ENCODE data around the gene GPR17.

GPR17 gene

DNA sequence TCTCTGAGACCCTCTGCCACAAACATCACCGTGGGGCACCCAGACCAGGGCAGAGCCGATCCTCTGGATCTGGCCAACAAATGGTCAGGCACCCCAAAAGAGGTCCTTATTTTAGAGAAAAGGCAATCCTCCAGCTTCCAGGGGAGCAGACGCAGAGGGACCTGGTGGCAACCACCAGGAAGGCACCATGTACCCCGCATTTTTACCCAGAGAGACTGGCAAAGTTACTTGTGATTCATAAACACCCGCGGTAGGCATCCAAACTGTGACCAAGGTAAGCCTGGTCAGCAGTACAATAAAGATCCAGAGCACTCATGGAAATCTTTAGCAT lies 18.9 kb downstream of the GPR17 start:
- Histone ChIP-seq H3K36me3 (ENCODE audit: control insufficient read depth, insufficient read depth, low read length) (no peaks in the 10 kb centered on the region), H3K27ac (ENCODE audit: low read length) (no peak overlapping the region), H3K4me3 (ENCODE audit: low read length) (no peak overlapping the region), H3K9me3 (ENCODE audit: control insufficient read depth, insufficient read depth, low read length) (no peaks in the 10 kb centered on the region), H3K4me1 (ENCODE audit: control insufficient read depth, insufficient read depth, low read length) (no peaks in the 10 kb centered on the region), H3K27me3 (ENCODE audit: control insufficient read depth, insufficient read depth, low read length) (peaks cover 11% of the 10 kb centered on the region)
- no CpG with 5 or more reads among the region's 6 CpGs for WGBS (ENCODE audit: insufficient coverage, insufficient read length)
- no peak for DNase-seq (ENCODE audit: low read depth, low spot score)

DNA sequence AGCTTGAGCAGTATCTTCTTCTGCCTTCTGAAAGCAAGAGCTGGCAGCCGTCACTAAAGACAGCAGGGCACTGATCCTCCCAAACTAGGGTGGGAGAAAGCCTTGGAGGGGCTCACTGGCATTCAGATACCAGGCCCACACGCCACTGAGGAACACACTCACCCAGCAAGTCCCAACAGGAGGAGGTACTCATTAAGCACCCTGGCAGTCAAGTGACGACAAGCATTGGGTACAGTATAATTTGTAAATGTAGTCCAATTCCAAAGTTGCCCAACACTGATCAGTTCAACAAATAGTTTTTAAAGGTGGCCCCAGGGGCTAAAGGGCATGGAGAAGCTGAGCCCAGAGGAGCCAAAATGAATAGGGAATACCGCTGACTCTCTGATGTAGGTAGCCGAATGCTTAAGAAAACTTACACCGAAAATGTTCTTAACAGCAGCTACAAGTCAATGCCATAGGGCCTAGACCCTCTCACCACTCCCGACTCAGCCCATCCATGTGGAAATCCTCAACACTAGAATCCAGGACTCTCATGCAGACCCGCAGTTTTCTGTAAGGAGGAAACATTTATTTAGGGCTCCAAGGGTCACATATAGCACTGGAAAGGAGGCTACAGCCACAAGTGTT lies 19.4 kb downstream of the GPR17 start:
- no peak for DNase-seq (ENCODE audit: low read depth, low spot score)
- Histone ChIP-seq H3K4me1 (ENCODE audit: control insufficient read depth, insufficient read depth, low read length) (no peaks in the 10 kb centered on the region), H3K27me3 (ENCODE audit: control insufficient read depth, insufficient read depth, low read length) (peaks cover 11% of the 10 kb centered on the region), H3K27ac (ENCODE audit: low read length) (no peak overlapping the region), H3K4me3 (ENCODE audit: low read length) (no peak overlapping the region), H3K36me3 (ENCODE audit: control insufficient read depth, insufficient read depth, low read length) (no peaks in the 10 kb centered on the region), H3K9me3 (ENCODE audit: control insufficient read depth, insufficient read depth, low read length) (no peaks in the 10 kb centered on the region)
- no CpG with 5 or more reads among the region's 8 CpGs for WGBS (ENCODE audit: insufficient coverage, insufficient read length)

DNA sequence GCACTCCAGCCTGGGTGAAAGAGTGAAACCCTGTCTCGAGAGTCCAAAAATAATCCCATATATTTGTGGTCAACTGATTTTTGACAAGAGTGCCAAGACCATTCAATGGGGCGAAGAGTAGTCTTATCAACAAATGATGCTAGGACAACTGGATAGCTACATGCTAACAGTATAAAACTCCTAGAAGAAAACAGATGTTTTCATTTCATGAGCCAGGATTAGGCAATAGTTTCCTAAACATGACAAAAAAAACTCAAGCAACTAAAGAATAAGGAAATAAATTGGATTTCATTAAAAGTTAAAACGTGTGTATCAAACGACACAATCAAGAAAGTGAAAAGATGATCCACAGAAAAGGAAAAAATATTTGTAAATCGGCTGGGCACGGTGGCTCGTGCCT lies 23.1 kb downstream of the GPR17 start:
- no peaks in the 10 kb centered on the region; the same call in 1 of the 2 replicates for H3K4me1 ChIP-seq (ENCODE audit: control insufficient read depth, insufficient read depth, low read length)
- H3K27ac ChIP-seq (ENCODE audit: low read length): no peak overlapping the region
- no CpG with 5 or more reads among the region's 7 CpGs for WGBS (ENCODE audit: insufficient coverage, insufficient read length)
- H3K27me3 ChIP-seq (ENCODE audit: control insufficient read depth, insufficient read depth, low read length): peaks cover 7% of the 10 kb centered on the region; the same call in 1 of the 2 replicates
- no peak for DNase-seq (ENCODE audit: low read depth, low spot score)
- no peaks in the 10 kb centered on the region for H3K9me3 ChIP-seq (ENCODE audit: control insufficient read depth, insufficient read depth, low read length)
- no peaks in the 10 kb centered on the region for H3K36me3 ChIP-seq (ENCODE audit: control insufficient read depth, insufficient read depth, low read length)
- no peak overlapping the region for H3K4me3 ChIP-seq (ENCODE audit: low read length)

DNA sequence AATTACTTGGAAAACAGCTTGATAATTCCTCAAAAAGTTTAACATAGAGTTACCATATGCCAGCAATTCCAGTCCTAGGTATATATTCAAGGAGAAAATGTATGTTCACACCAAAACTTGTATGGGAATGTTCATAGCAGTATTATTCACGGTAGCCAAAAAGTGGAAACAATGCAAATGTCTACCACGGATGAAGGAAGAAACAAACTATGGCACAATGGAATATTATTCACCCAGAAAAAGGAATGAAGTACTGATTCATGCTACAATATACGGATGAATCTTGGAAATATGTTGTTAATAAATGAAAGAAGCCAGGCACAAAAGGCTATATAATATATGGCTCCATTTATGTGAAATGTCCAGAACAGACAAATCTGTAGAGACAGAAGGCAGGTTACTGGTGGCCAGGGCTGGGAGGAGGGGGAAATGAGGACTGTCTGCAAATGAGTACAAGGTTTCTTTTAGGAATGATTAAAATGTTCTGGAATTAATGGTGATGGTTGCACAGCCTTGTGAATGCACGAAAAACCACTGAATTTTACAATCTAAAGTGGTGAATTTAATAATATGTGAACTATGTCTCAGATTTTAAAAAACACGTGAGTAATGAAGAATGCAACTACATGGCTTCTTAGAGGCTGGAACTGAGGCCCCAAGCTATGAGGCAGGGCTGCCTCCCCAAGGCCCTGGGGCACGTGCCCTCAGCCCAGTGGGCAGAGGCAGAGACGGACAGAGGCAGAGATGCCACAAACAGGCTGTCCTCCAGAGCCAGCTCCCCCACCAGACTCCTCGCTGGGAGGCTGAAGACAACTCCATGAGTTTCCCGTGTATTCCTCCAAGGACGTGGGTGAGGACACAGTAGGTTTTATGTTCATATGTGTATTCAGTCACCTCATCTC lies 24.4 kb downstream of the GPR17 start:
- DNase-seq (ENCODE audit: low read depth, low spot score): no peak
- no CpG with 5 or more reads among the region's 10 CpGs for WGBS (ENCODE audit: insufficient coverage, insufficient read length)
- Histone ChIP-seq H3K4me1 (ENCODE audit: control insufficient read depth, insufficient read depth, low read length) (peaks cover 3% of the 10 kb centered on the region; the same call in 1 of the 2 replicates), H3K9me3 (ENCODE audit: control insufficient read depth, insufficient read depth, low read length) (no peaks in the 10 kb centered on the region), H3K27ac (ENCODE audit: low read length) (no peak overlapping the region), H3K27me3 (ENCODE audit: control insufficient read depth, insufficient read depth, low read length) (peaks cover 8% of the 10 kb centered on the region; the same call in 1 of the 2 replicates), H3K36me3 (ENCODE audit: control insufficient read depth, insufficient read depth, low read length) (no peaks in the 10 kb centered on the region), H3K4me3 (ENCODE audit: low read length) (no peak overlapping the region)

DNA sequence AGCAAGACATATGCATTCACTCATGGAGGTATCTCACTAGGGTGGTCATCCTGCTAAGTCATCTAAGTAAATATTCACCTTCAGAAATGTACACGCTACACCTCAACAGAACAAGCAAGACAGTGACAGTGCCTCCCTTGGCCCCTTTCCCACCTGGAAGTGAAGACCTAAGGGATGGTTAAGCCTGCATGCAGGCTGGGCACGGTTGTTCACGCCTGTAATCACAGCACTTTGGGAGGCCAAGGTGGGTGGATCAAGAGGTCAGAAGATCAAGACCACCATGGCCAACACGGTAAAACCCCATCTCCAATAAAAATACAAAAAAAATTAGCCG lies 25.0 kb downstream of the GPR17 start:
- H3K36me3 ChIP-seq (ENCODE audit: control insufficient read depth, insufficient read depth, low read length): no peaks in the 10 kb centered on the region
- DNase-seq (ENCODE audit: low read depth, low spot score): no peak
- no peak overlapping the region for H3K27ac ChIP-seq (ENCODE audit: low read length)
- H3K4me3 ChIP-seq (ENCODE audit: low read length): no peak overlapping the region
- H3K9me3 ChIP-seq (ENCODE audit: control insufficient read depth, insufficient read depth, low read length): no peaks in the 10 kb centered on the region
- no CpG with 5 or more reads among the region's 5 CpGs for WGBS (ENCODE audit: insufficient coverage, insufficient read length)
- H3K27me3 ChIP-seq (ENCODE audit: control insufficient read depth, insufficient read depth, low read length): peaks cover 9% of the 10 kb centered on the region; the same call in 1 of the 2 replicates
- H3K4me1 ChIP-seq (ENCODE audit: control insufficient read depth, insufficient read depth, low read length): peaks cover 4% of the 10 kb centered on the region; the same call in 1 of the 2 replicates

DNA sequence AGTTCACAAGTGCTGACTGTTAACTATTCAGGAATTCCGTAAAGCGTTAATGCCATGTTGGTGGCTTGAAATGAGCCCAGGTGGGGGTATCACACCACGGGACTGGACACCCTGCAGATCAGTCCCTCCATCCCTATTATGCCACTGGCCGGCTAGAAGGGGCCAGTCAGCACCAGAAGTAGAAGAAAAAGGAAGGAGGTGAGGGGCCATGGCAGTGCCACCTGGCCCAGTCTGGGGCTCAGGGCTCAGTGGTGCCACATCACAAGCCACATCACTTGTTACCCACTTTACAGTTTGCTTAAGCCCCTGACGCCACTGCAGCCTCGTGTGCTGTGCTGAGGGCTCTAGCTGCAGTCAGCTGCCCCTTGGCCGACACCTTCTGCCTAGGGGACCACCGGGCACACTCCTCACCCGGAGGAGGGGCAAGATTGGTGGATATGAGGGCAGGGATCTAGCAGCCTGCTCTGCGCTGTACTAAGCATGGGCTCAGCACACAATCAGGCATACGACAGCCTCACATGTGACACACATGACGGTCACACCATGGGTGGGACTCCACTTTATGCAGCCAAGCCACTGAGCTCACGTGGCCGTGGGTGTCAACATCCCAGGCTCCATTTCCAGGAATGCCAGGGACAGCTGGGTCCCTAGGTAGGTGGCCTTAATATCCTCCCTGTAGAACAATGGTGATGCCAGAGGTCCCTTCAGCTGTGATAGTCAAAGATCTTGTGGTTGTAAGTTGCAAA lies 25.8 kb downstream of the GPR17 start:
- no peaks in the 10 kb centered on the region for H3K9me3 ChIP-seq (ENCODE audit: control insufficient read depth, insufficient read depth, low read length)
- H3K27me3 ChIP-seq (ENCODE audit: control insufficient read depth, insufficient read depth, low read length): peaks cover 14% of the 10 kb centered on the region; the same call in 1 of the 2 replicates
- no peak overlapping the region for H3K27ac ChIP-seq (ENCODE audit: low read length)
- peaks cover 6% of the 10 kb centered on the region; the same call in 1 of the 2 replicates for H3K4me1 ChIP-seq (ENCODE audit: control insufficient read depth, insufficient read depth, low read length)
- no peak for DNase-seq (ENCODE audit: low read depth, low spot score)
- no peak overlapping the region for H3K4me3 ChIP-seq (ENCODE audit: low read length)
- no peaks in the 10 kb centered on the region for H3K36me3 ChIP-seq (ENCODE audit: control insufficient read depth, insufficient read depth, low read length)
- no CpG with 5 or more reads among the region's 14 CpGs for WGBS (ENCODE audit: insufficient coverage, insufficient read length)

DNA sequence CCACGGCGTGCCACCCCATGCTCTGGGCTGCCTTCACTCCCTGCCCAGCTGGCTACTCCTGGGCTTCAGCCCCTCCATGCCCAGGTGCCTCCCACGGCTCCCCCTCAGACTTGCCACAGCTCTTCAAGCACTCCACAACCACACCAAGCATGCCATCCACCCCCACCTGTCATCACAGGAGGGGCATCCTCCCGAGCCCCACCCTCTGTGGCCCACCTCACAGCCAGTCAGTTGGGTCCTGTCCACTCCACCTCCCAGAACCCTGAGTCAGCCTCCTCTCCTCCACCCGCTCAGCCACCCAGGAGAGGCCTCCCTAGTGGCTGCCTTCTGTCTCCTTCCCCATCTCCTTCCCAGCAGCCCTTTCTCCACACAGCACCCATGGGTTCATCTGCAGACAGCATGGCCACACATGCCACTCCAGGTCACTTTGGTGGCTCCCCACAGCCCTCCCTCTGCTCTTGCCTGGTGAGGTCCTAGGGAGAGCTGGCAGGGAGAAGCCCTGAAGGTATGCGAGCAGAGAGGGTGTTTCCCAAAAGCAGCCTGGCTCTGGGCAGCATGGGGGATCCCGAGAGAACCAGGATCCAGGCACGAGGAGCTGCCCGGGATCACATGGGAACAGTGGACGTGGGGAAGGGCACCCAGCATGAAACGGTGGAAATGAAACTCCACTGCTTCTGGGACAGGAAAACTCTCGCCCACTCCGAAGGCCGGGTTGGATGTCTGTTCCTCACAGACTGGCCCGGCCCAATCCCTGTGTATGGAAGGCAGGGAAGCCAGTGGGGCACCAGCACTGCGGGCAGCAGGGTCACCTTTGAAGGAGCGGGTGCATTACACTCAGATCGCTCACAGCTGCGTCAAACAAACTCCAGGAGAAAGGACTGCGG lies 26.6 kb downstream of the GPR17 start:
- no CpG with 5 or more reads among the region's 20 CpGs for WGBS (ENCODE audit: insufficient coverage, insufficient read length)
- no peak overlapping the region for H3K27ac ChIP-seq (ENCODE audit: low read length)
- no peak overlapping the region for H3K4me3 ChIP-seq (ENCODE audit: low read length)
- peaks cover 6% of the 10 kb centered on the region; the same call in 1 of the 2 replicates for H3K4me1 ChIP-seq (ENCODE audit: control insufficient read depth, insufficient read depth, low read length)
- no peaks in the 10 kb centered on the region for H3K36me3 ChIP-seq (ENCODE audit: control insufficient read depth, insufficient read depth, low read length)
- DNase-seq (ENCODE audit: low read depth, low spot score): no peak
- H3K9me3 ChIP-seq (ENCODE audit: control insufficient read depth, insufficient read depth, low read length): no peaks in the 10 kb centered on the region
- H3K27me3 ChIP-seq (ENCODE audit: control insufficient read depth, insufficient read depth, low read length): peaks cover 15% of the 10 kb centered on the region; the same call in 1 of the 2 replicates

DNA sequence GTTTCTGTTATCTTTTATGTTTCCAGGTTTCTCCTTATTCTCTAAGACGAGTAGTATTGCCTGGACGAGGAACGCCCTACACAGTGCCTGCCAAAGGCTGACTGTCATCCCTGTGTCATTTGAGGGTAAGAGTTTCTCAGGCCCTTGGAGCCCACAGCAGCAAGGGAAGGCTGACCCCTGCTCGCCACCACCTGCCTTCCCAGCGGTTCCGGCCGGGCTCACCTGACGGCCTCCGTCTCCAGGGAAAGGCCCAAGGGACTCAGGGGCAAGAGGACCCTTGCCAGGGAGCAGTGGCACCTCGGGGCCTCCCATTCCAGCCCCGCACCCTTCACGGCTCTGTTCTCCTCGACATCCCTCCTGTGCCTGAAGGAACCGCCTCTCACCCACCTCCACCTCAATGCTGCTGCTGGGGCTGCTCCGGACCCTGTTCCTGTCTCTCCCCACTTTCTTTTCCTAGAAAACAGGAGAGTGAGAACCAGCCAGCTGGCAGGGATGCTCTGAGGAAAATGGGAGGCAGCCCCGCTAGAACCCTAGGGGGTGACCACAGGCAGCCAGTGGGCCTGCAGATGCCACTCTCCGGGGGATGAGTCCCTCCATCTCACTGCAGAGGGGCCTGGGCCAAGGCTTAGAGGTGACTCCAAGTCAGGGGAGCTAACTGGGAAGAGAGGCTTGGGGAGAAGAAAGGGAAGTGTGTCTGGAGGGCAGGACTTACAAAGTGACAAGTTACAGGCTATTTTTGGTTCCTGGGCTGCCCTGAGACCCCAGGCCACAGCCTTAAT lies 27.5 kb downstream of the GPR17 start:
- no peak for DNase-seq (ENCODE audit: low read depth, low spot score)
- WGBS (ENCODE audit: insufficient coverage, insufficient read length): no CpG with 5 or more reads among the region's 17 CpGs
- Histone ChIP-seq H3K27ac (ENCODE audit: low read length) (no peak overlapping the region), H3K9me3 (ENCODE audit: control insufficient read depth, insufficient read depth, low read length) (no peaks in the 10 kb centered on the region), H3K4me1 (ENCODE audit: control insufficient read depth, insufficient read depth, low read length) (peaks cover 6% of the 10 kb centered on the region; the same call in 1 of the 2 replicates), H3K36me3 (ENCODE audit: control insufficient read depth, insufficient read depth, low read length) (no peaks in the 10 kb centered on the region), H3K27me3 (ENCODE audit: control insufficient read depth, insufficient read depth, low read length) (peaks cover 15% of the 10 kb centered on the region; the same call in 1 of the 2 replicates), H3K4me3 (ENCODE audit: low read length) (no peak overlapping the region)

Data from iPS DF 6.9 (cell line).